GM19455 (cell line): ENCODE results near the gene OR51B2.
"Not testable (repeated sequence)": the region's sequence is repeated elsewhere in the genome, so short reads cannot be mapped to it uniquely, and the experiment has no call there.

ENCODE experiments used
- ATAC-seq: cut with Tn5 transposase; IDR thresholded peaks from one replicate; pipeline ENCODE4 v1.9.1; 2021; ENCODE audit not compliant: unreplicated experiment

OR51B2 gene, protein sequence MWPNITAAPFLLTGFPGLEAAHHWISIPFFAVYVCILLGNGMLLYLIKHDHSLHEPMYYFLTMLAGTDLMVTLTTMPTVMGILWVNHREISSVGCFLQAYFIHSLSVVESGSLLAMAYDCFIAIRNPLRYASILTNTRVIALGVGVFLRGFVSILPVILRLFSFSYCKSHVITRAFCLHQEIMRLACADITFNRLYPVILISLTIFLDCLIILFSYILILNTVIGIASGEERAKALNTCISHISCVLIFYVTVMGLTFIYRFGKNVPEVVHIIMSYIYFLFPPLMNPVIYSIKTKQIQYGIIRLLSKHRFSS

DNA sequence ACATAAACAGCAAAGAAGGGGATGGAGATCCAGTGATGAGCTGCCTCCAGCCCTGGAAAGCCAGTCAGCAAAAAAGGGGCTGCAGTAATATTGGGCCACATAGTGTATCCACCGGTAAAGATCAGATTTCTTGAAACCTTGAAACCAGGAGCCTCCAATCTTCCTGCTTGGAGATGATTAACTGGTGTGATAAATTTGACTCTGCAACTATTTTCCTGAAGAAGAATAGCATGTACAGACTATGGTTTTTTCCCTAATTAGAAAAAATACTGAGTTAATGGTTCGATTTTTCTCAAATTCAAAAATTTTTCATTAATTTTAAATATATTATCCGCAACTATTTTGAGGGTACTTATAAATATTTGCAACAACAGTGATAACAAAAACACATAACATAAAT is at the start of gene OR51B2:
Gene OR51B2, minus strand, starts transcription at position 101 of the 400 bp plus-strand sequence. Its CDS starts 0 bp downstream, at position 101.
- no peak for ATAC-seq

DNA sequence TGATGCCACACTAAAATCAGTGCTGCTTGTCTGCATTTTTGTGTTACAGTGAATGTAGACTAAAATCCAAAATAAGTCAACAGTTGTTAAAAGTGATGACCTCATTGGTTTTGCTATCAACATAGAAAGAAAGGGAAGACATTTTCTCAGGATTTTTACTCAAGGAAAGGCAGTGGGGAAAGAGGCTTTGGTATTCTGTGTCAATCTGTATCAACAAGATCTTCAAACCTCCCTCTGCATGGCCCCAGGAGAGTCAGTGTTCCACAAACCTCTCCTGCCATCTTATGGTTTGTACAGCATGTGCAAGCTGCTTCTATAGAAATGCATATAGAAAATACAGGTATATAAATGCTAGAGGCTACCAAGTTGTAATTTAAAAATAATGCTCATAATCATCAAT is 45.7 kb upstream of the OR51B2 start:
- ATAC-seq, result no peak

DNA sequence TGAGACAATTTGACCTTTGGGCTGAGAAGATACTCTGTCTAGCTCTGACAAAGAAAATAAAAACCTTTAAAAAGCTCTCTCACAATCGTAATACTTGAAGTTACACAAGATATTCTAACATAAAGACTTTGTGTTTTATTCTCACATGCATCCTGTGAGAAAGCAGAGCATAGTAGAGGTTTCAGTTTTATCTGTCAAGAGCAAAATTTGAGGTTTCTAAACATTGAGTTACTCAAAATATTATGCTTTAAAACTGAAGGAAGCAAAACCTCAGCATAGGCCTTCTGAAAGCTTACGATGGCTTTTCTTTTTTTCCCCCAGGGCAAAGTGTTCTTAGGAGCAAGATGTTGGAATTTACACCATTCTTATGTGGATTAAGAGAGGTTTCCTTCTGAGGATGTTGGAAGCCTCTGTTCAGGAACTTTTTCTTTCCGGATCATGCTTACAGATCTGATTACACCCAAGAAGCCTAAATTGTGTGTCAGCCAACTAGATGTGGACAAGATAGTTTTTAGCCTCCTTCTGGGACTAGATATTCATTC is 44.5 kb upstream of the OR51B2 start:
- no peak for ATAC-seq

DNA sequence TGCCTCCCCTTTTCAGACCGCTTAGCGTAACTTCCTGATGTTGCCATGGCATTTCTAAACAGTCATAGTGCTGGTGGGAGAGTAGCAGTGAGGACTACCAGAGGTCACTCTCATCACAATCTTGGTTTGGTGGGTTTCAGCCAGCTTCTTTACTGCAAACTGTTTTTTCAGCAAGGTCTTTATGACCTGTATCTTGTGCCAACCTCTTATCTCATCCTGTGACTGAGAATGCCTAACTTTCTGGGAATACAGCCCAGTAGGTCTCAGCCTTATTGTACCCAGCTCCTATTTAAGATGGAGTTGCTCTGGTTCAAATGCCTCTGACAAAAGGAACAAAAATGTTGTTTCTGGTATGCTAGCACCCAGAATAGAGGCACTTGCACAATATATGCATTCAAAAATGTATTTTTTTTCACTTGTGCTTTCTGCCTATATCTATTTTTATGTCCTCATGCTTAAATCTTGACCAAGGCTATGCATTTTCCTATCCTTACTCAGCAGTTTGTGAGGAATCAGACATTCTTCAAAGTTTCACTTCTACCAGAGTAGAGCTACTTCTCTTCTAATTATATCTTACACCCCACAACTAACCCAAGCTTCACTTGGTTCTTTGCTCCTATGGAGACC is 43.5 kb upstream of the OR51B2 start:
- no peak for ATAC-seq

DNA sequence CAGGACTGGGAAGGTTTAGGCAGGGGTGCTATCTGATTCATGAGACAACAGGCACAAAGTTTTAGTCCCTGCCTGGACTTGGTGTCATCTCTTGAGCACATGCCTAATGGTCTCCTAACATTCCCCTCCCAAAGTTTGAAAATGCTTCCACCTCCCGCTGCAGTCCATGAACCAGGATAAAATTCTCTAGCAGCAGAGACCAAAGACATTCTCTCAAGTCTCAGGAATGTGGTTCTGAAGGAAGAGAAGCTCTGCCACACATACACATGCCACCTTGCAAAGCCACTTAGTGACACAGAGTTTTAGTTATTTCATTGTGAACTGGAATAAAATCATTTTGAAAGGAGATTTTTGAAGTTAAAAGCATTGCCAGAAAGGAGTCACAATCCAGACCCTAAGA is 42.8 kb upstream of the OR51B2 start:
- no peak for ATAC-seq

DNA sequence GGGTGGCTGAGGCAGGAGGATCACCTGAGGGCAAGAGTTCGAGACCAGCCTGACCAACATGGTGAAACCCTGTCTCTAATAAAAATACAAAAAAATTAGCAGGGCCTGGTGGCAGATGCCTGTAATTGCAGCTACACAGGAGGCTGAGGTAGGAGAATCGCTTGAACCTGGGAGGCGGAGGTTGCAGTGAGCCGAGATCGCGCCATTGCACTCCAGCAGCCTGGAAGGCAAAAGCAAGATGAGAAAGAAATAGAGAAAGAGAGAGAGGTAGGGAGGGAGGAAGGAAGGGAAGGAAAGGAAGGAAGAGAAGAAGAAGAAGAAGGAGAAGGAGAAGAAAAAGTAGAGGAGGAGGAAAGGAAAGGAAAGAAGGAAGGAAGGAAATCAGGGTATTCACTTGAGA is 42.3 kb upstream of the OR51B2 start:
- ATAC-seq, result not testable (repeated sequence)

DNA sequence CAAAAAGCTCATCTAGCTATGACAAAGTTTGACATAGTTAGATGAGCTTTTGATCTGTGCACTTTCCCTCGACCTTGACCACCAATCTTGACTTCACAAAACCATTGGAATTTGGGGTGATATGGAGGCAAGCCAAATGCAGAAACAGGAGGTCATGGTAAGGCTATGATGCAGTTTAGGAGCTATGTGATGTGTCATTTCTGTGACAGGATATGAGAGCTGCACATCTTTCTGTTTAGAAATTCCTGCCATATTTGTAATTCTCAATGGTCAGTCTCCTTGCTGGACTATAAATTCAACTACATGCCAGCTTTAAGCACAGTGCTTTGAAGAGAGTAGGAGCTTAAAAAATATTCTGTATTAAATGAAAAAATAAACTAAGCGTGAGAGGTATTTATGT is 40.1 kb upstream of the OR51B2 start:
- ATAC-seq, result no peak

DNA sequence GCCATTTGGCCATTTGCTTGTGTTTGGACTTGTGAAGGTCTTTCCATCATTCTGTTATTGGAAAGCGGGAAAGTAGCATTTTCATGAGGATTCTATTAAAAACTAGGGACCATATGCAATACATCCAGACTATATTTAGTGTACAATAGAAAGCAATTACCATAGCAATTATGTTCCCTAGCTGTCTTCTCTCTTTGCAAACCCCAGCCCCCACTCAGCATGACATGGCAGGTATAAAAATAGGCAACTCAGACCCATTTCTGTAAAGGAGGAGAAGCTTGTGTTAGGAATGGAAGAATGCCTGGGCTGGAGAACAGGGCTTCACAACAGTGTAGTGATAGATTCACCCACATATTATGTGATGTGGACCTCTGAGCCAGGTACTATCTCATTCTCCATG is 39.6 kb upstream of the OR51B2 start:
- no peak for ATAC-seq

DNA sequence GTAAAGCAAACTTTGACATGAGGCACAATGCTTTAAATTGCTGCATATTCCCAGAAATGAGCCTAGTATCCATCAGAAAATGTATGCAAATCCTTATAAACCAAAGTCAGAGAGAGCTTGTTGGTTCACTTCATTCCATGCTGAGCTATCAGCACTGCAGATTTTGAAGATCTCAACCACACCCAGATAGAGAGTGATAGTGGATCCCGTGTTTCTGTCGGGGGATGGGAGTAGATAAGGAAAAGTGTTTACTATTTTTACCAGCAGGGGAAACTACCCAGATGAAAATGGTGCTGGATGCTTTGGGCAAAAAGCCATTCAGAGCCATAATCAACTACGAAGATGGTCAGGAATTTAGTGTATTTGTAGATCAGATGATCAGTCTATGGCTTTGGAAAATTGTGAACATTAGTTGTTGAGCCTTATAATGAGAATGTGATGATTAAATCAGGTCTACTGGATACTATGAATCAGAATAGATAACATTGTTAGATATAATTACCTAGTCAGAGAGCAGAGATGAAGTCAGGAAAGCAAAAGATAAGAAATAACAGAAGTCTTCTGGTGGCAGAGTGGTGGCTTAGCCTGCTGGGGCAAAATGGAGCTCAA is 38.0 kb upstream of the OR51B2 start:
- no peak for ATAC-seq

DNA sequence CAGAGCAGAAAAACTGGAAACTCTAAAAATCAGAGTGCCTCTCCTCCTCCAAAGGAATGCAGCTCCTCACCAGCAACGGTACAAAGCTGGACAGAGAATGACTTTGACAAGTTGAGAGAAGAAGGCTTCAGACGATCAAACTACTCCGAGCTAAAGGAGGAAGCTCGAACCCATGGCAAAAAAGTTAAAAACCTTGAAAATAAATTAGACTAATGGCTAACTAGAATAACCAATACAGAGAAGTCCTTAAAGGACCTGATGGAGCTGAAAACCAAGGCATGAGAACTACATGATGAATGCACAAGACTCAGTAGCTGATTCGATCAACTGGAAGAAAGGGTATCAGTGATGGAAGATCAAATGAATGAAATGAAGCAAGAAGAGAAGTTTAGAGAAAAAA is 31.9 kb upstream of the OR51B2 start:
- not testable (repeated sequence) for ATAC-seq

DNA sequence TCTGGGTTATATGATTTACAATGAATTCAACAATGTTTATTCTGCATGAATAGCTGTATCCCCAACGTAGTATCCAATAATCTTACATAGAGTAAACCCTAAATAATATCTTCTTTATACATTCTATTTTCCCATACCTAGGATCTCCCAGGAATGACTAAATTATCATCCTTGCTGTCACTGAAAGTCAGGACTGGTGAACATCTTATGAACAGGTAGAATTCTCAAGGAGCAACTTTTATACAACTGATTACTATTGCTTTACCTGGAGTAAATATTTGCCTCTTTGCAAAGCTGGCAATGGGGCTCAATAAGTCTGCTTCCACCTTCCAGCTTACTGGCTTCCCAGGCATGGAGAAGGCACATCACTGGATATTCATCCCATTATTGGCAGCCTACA is 27.1 kb upstream of the OR51B2 start, which contains the start of gene OR51B6:
Gene OR51B6, plus strand, starts transcription at position 301 of the 400 bp plus-strand sequence. Its CDS starts 0 bp downstream, at position 301.
- ATAC-seq, result no peak

DNA sequence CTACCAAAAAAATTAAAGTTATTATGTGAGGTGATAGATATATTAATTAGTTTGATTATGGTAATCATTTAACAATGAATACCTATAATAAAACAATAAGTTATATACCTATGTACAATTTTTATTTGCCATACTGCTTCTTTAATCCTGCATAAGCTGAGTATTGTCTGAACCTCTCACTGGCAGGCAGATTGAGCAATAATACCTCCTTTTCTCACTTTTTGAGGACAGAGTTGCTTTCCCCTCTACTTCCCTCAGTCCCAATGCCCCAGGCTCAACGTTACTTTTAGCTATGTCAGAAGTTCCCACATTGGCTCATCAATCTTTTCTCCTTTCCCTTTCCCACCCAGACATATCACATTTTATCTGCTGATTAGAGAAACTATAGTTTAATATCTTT is 25.5 kb upstream of the OR51B2 start:
- no peak for ATAC-seq

DNA sequence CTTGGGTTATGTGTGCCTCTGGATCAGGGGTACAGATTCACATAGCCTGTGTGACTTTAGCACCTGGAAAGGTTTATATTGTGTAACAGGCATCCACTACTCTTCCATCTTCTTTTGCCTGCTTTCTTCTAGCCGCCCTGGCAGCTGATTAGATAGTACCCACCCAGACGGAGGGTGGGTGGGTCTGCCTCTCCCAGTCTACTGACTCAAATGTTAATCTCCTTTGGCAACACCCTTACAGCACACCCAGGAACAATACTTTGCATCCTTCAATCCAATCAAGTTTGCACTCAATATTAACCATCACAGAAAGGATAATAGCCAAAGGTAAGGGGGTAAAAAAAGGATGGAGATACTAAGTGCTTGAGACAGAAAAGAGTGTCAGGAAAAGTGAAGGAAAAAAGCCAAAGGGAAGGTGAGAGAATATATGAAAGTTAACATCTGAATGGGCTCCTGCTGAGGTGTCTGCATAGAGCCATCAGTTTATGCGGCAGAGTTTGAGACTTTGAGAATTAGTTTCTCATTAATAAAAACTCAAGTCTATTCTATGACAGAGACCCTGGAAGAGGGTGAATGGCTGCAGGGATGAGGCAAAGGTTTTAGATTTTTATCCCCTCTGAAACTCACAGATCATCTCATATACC is 24.6 kb upstream of the OR51B2 start:
- ATAC-seq, result no peak

DNA sequence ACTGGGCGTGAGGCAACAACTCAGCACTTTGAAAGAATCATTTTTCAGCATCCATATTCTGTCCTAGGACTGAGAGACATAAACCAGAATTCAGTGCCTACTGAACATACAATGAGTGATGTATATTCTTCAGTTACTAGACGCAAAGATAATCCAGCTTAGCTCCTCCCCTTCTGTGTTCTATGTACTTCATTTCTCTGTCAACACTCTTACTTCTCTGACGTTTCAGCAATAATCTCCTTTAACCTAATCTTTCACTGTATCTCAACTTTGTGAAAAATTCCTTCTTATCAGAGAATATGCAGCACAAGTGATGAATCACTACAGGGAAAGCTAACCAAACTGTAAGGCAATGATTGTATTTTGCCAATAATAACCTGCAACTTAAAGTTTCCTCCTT is 21.7 kb upstream of the OR51B2 start:
- ATAC-seq, result no peak

DNA sequence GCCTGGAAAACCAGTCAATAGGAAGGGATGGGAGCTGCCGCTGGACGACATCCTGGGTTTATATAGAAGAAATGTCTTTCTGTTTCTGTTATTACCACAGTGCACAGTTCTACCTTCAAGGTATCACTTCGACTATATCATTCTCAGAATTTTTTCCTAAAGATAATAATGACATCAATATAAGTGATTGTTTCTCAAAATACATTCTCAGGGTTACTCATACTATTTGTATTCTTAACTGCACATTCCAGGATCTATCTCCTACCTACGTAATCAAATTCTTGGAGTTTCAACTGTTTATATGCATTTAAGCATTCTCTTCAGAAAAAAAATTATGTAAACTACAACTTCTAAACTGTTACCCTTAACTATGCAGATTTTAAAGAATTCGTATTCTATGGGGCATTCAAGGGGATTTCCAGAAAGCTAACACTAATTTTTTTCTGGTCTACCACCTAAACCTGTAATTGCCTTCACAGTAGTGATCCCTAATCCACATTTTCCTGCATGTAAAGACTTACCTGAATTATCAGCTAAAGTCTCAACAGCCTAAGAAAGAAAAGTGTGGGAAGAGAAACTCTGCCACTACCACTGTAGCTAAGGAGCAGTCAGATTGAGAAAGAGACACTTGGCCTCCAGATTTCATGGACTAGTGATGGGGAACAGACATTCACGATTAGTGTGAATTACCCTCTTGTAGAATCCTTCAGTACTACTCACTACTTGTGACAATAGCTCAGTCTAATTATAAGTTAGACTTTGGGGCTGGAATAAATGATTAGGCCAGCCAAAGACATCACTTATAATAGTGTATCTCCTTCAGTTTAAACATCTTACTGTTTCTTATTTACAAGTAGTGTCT is 19.6 kb upstream of the OR51B2 start, which contains the start of gene OR51B5:
Gene OR51B5, minus strand, starts transcription at position 51 of the 862 bp plus-strand sequence. Its CDS starts 0 bp downstream, at position 51.
- ATAC-seq, result no peak

DNA sequence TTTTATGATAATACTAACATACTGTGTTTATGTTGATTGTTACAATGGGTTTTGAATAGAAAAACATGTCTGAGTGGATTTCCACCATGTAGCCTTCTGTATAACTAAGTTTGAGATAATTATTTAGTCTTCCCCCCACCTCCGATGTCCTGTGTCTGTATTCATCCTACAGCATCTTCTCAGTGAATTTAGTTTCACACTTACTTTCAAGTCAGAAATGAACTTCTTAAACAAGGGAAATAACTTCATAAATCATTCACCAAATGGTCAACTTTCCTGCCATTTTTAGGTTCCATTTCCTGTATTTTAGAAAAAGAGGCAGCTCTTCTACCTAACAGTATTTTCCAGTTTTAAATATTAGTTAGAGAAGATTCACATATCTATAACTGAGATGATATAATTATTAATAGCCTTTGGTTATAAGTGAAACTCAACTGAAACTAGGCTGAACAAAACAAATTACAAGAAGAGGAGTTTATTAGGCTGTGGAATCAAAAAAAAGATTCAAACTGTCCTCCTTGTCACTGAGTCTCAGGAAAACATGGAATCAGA is 15.8 kb upstream of the OR51B2 start:
- peak; percentile 56 for ATAC-seq

DNA sequence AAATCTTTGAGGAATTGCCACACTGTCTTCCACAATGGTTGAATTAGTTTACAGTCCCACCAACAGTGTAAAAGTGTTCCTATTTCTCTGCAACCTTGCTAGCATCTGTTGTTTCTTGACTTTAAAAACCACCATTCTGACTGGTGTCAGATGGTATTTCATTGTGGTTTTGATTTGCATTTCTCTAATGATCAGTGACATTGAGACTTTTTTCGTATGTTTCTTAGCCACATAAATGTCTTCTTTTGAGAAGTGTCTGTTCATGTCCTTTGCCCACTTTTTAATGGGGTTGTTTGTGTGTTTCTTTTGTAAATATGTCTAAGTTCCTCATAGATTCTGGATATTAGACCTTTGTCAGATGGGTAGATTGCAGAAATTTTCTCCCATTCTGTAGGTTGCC is 13.2 kb upstream of the OR51B2 start:
- ATAC-seq, result not testable (repeated sequence)

DNA sequence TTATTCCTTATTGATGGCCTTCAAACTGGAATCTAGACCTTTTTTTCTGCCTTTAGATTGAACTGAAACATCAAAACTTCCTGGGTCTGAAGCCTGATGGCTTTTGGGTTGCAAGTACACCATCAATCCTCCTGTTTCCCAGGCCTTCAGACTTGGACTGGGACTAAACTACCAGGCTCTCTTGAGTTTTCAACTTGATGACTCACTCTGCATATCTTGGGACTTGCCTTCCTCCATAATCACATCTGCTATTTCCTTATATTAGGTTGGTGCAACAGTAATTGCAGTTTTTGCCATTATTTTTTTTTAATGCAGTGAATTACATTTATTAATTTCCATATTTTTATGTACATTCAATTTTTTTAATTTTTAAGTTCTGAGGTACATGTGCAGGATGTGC is 12.2 kb upstream of the OR51B2 start:
- ATAC-seq, result no peak

DNA sequence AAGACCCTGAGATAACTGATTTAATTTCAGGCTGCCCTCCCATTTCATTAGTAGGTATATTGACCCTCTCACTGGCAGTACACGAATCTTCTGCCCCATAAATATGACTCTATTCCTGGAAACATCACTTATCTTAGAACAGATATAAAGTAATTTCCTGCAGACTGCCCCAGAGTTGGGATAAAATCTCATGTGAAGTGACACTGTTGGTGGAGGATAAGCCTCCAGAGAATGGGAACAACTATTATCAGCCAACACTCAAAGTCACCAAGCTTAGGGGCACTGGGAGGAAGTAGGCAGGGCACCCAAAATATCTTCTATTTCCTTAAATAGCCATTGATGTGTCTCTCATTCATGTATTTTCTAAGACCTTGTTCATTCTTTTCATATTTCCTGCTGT is 11.1 kb upstream of the OR51B2 start:
- no peak for ATAC-seq

DNA sequence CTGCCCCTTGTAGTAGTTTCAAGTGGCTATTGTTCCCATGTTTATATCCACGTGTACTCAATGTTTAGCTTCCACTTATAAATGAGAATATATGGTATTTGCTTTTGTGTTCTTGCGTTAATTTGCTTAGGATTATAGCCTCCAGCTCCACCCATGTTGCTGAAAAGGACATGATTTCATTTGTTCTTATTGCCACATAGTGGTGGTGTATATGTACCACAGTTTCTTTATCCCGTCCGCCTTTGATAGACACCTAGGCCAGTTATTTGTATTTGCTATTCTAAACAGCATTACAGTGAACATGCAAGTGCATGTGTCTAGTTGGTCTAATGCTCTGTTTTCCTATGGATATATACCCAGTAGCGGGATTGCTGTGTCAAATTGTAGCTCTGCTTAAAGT is 6.8 kb downstream of the OR51B2 start:
- ATAC-seq, result no peak
